Activated CD4-positive, alpha-beta memory T cell treated with anti-CD3 and anti-CD28 coated beads for 36 hours (primary cell): ENCODE data around the gene CHD2. TPM values are rescaled to one million over a fixed set of nuclear protein-coding genes. Genes with fewer than 3 reads are reported as not detected.
"Not testable (repeated sequence)": the region's sequence is repeated elsewhere in the genome, so short reads cannot be mapped to it uniquely, and the experiment has no call there.

Source experiments
- CTCF ChIA-PET: fragments of 350-600 bp; sonication (Branson Sonifier 250); formaldehyde crosslinking; loops from one replicate; lab custom pipeline; 2021; ENCODE audit warnings: antibody characterized with exemption, inconsistent platforms; lab: Charles Lee
- POLR2A ChIA-PET: fragments of 350-600 bp; sonication (Branson Sonifier 250); formaldehyde crosslinking; loops from one replicate; lab custom pipeline; 2021; ENCODE audit warnings: antibody characterized with exemption; lab: Charles Lee
- DNase-seq: peaks from one replicate; pipeline ENCODE4 v3.0.0-alpha.2; 2020
- H3K27ac Mint-ChIP-seq: one replicate; pipeline ENCODE4 v1.8.0; 2021; ENCODE audit warnings: mixed read lengths
- H3K27me3 Mint-ChIP-seq: one replicate; pipeline ENCODE4 v1.8.0; 2021; ENCODE audit warnings: mixed read lengths
- H3K36me3 Mint-ChIP-seq: one replicate; pipeline ENCODE4 v1.8.0; 2021; ENCODE audit warnings: mixed read lengths
- H3K4me1 Mint-ChIP-seq: one replicate; pipeline ENCODE4 v1.8.0; 2021; ENCODE audit warnings: low read depth, mixed read lengths
- H3K4me3 Mint-ChIP-seq: one replicate; pipeline ENCODE4 v1.8.0; 2021; ENCODE audit warnings: mild to moderate bottlenecking, mixed read lengths
- H3K9me3 Mint-ChIP-seq: one replicate; pipeline ENCODE4 v1.8.0; 2021; ENCODE audit warnings: mixed read lengths
- intact Hi-C: fragments of 100-400 bp; cut with micrococcal nuclease; formaldehyde crosslinking; loops from one replicate; pipeline ENCODE4 v1.15.1; 2023
- total RNA-seq, 2 experiments: library from RNA; stranded (reverse); gene quantifications; one replicate each; pipeline ENCODE4 v1.2.3, GENCODE V29; 2021

The CHD2 gene
- total RNA-seq, 2 experiments from 2014 or later, result 113 to 121 TPM

GRCh38 chr15:93051236-93052089 lies 151.3 kb downstream of the CHD2 start:
- H3K36me3 Mint-ChIP-seq, result no peaks in the 10 kb centered on the region
- POLR2A ChIA-PET, result no interaction called here
- no peak overlapping the region for H3K27ac Mint-ChIP-seq
- DNase-seq, result no peak
- H3K4me3 Mint-ChIP-seq, result no peak overlapping the region
- H3K27me3 Mint-ChIP-seq, result no peaks in the 10 kb centered on the region
- peaks cover 11% of the 10 kb centered on the region for H3K4me1 Mint-ChIP-seq
- intact Hi-C loops, result no loop called here
- peaks cover 4% of the 10 kb centered on the region for H3K9me3 Mint-ChIP-seq
- CTCF ChIA-PET, result interaction anchor here (1.0 kb wide), 1 partner anchor 15 kb away, joined by 3 read pairs; no protein-coding TSS in a partner anchor

GRCh38 chr15:93052090-93052879 lies 152.2 kb downstream of the CHD2 start:
- DNase-seq, result peak; percentile 34
- Mint-ChIP-seq H3K4me1 (peaks cover 10% of the 10 kb centered on the region), H3K27ac (no peak overlapping the region), H3K9me3 (no peaks in the 10 kb centered on the region), H3K4me3 (no peak overlapping the region), H3K36me3 (no peaks in the 10 kb centered on the region), H3K27me3 (no peaks in the 10 kb centered on the region)
- intact Hi-C loops, result no loop called here
- ChIA-PET CTCF (no interaction called here), POLR2A (no interaction called here)

- CTCF ChIA-PET, result interaction anchor here (0.6 to 0.9 kb wide), 2 partner anchors 14 to 25 kb away, joined by 4 to 5 read pairs; no protein-coding TSS in a partner anchor
- no peaks in the 10 kb centered on the region for H3K36me3 Mint-ChIP-seq
- H3K9me3 Mint-ChIP-seq, result no peaks in the 10 kb centered on the region
- H3K27ac Mint-ChIP-seq, result no peak overlapping the region
- H3K27me3 Mint-ChIP-seq, result no peaks in the 10 kb centered on the region
- POLR2A ChIA-PET, result no interaction called here
- no peak overlapping the region for H3K4me3 Mint-ChIP-seq
- intact Hi-C loops, result no loop called here
- DNase-seq, result no peak
- H3K4me1 Mint-ChIP-seq, result no peaks in the 10 kb centered on the region
These were observed 155.1 kb downstream of the CHD2 start for GRCh38 chr15:93055211-93055610.

GRCh38 chr15:93056836-93057235 lies 156.7 kb downstream of the CHD2 start:
- Mint-ChIP-seq H3K4me3 (no peak overlapping the region), H3K9me3 (no peaks in the 10 kb centered on the region), H3K27ac (no peak overlapping the region), H3K27me3 (no peaks in the 10 kb centered on the region), H3K4me1 (no peaks in the 10 kb centered on the region), H3K36me3 (no peaks in the 10 kb centered on the region)
- POLR2A ChIA-PET, result no interaction called here
- intact Hi-C loops, result no loop called here
- DNase-seq, result no peak
- CTCF ChIA-PET, result no interaction called here

- intact Hi-C loops, result no loop called here
- no peak overlapping the region for H3K27ac Mint-ChIP-seq
- no peak for DNase-seq
- POLR2A ChIA-PET, result no interaction called here
- H3K4me1 Mint-ChIP-seq, result no peaks in the 10 kb centered on the region
- no peaks in the 10 kb centered on the region for H3K27me3 Mint-ChIP-seq
- no peaks in the 10 kb centered on the region for H3K9me3 Mint-ChIP-seq
- no peaks in the 10 kb centered on the region for H3K36me3 Mint-ChIP-seq
- H3K4me3 Mint-ChIP-seq, result no peak overlapping the region
- CTCF ChIA-PET, result no interaction called here
These were observed 157.5 kb downstream of the CHD2 start for GRCh38 chr15:93057618-93058017.

- ChIA-PET POLR2A (no interaction called here), CTCF (no interaction called here)
- intact Hi-C loops, result no loop called here
- Mint-ChIP-seq H3K4me3 (no peak overlapping the region), H3K4me1 (no peaks in the 10 kb centered on the region), H3K27ac (no peak overlapping the region), H3K36me3 (no peaks in the 10 kb centered on the region), H3K27me3 (peaks cover 2% of the 10 kb centered on the region), H3K9me3 (no peaks in the 10 kb centered on the region)
- no peak for DNase-seq
These were observed 158.0 kb downstream of the CHD2 start for GRCh38 chr15:93058128-93058527.

- no peak overlapping the region for H3K4me3 Mint-ChIP-seq
- CTCF ChIA-PET, result interaction anchor here (1.6 kb wide), 1 partner anchor 29 kb away, joined by 5 read pairs; no protein-coding TSS in a partner anchor
These were observed 158.8 kb downstream of the CHD2 start for GRCh38 chr15:93058904-93059427.

GRCh38 chr15:93059442-93059841 lies 159.3 kb downstream of the CHD2 start:
- intact Hi-C loops, result no loop called here
- Mint-ChIP-seq H3K27me3 (peaks cover 7% of the 10 kb centered on the region), H3K9me3 (no peaks in the 10 kb centered on the region), H3K27ac (no peak overlapping the region), H3K4me3 (no peak overlapping the region), H3K4me1 (no peaks in the 10 kb centered on the region), H3K36me3 (no peaks in the 10 kb centered on the region)
- ChIA-PET POLR2A (interaction anchor here (0.6 kb wide), 1 partner anchor 28 kb away, joined by 3 read pairs; no protein-coding TSS in a partner anchor), CTCF (interaction anchor here (1.6 kb wide), 1 partner anchor 28 kb away, joined by 5 read pairs; no protein-coding TSS in a partner anchor)
- no peak for DNase-seq

More at GRCh38 chr15:93058904-93059427, 158.8 kb downstream of the CHD2 start:
- DNase-seq, result no peak
- H3K27me3 Mint-ChIP-seq, result peaks cover 4% of the 10 kb centered on the region
- no peak overlapping the region for H3K27ac Mint-ChIP-seq
- POLR2A ChIA-PET, result interaction anchor here (0.6 kb wide), 1 partner anchor 29 kb away, joined by 3 read pairs; no protein-coding TSS in a partner anchor
- no peaks in the 10 kb centered on the region for H3K4me1 Mint-ChIP-seq
- no peaks in the 10 kb centered on the region for H3K36me3 Mint-ChIP-seq
- intact Hi-C loops, result no loop called here
- no peaks in the 10 kb centered on the region for H3K9me3 Mint-ChIP-seq

- peaks cover 10% of the 10 kb centered on the region for H3K27me3 Mint-ChIP-seq
- ChIA-PET POLR2A (no interaction called here), CTCF (interaction anchor here (0.8 to 1.6 kb wide), 2 partner anchors 12 to 27 kb away, joined by 3 to 5 read pairs; no protein-coding TSS in a partner anchor)
- H3K4me3 Mint-ChIP-seq, result no peak overlapping the region
- H3K27ac Mint-ChIP-seq, result no peak overlapping the region
- no peaks in the 10 kb centered on the region for H3K4me1 Mint-ChIP-seq
- intact Hi-C loops, result no loop called here
- DNase-seq, result no peak
- H3K36me3 Mint-ChIP-seq, result no peaks in the 10 kb centered on the region
- no peaks in the 10 kb centered on the region for H3K9me3 Mint-ChIP-seq
These were observed 160.5 kb downstream of the CHD2 start for GRCh38 chr15:93060336-93061248.

GRCh38 chr15:93062628-93063261 lies 162.6 kb downstream of the CHD2 start:
- H3K27ac Mint-ChIP-seq, H3K36me3 Mint-ChIP-seq, intact Hi-C loops, POLR2A ChIA-PET, CTCF ChIA-PET, H3K4me1 Mint-ChIP-seq, H3K4me3 Mint-ChIP-seq, H3K9me3 Mint-ChIP-seq, H3K27me3 Mint-ChIP-seq, DNase-seq: not testable (repeated sequence)

- Mint-ChIP-seq H3K27ac (no peak overlapping the region), H3K36me3 (no peaks in the 10 kb centered on the region), H3K27me3 (peaks cover 10% of the 10 kb centered on the region), H3K4me1 (no peaks in the 10 kb centered on the region), H3K9me3 (no peaks in the 10 kb centered on the region), H3K4me3 (no peak overlapping the region)
- no peak for DNase-seq
- intact Hi-C loops, result no loop called here
- ChIA-PET CTCF (no interaction called here), POLR2A (no interaction called here)
These were observed 163.1 kb downstream of the CHD2 start for GRCh38 chr15:93063262-93063671.
